Measurements from ENCODE around the gene STX5.

The STX5 gene

GRCh38 chr11:62791501-62792201 is 40.2 kb downstream of the STX5 start, which contains the start of gene TMEM223:
Gene TMEM223 (minus strand): TSS chr11:62792006. CDS start chr11:62791994, 12 bp downstream.
- in situ Hi-C loops (cut with HindIII; ENCODE audit: low sequenced_read_pairs) = no loop called here
- DNase-seq (ENCODE audit: low read depth, low spot score) = peak; percentile 82
- H3K4me3 ChIP-seq (ENCODE audit: low read depth, low read length) = peak within 1 kb of the TSS; percentile 93
- no peak for TF ChIP-seq CTCF (IDR thresholded peaks at IDR 0.05; ENCODE audit: low read depth, low read length)

GRCh38 chr11:62789576-62789975 is 42.3 kb downstream of the STX5 start:
- DNase-seq (ENCODE audit: low read depth, low spot score) = no peak
- TF ChIP-seq CTCF (IDR thresholded peaks at IDR 0.05; ENCODE audit: low read depth, low read length) = no peak
- H3K4me3 ChIP-seq (ENCODE audit: low read depth, low read length) = no peak overlapping the region
- in situ Hi-C loops (cut with HindIII; ENCODE audit: low sequenced_read_pairs) = no loop called here

- H3K4me3 ChIP-seq (ENCODE audit: low read depth, low read length) = no peak overlapping the region
- no peak for TF ChIP-seq CTCF (IDR thresholded peaks at IDR 0.05; ENCODE audit: low read depth, low read length)
- DNase-seq (ENCODE audit: low read depth, low spot score) = no peak
- in situ Hi-C loops (cut with HindIII; ENCODE audit: low sequenced_read_pairs) = no loop called here
Observed at GRCh38 chr11:62788991-62789390, 42.9 kb downstream of the STX5 start.

GRCh38 chr11:62787005-62787759 is 44.7 kb downstream of the STX5 start, which contains the start of gene TMEM179B:
Gene TMEM179B (plus strand): TSS chr11:62787402. CDS start chr11:62787432, 30 bp downstream.
- peak; percentile 98 for DNase-seq (ENCODE audit: low read depth, low spot score)
- peak within 1 kb of the TSS; percentile 94 for H3K4me3 ChIP-seq (ENCODE audit: low read depth, low read length)
- in situ Hi-C loops (cut with HindIII; ENCODE audit: low sequenced_read_pairs) = no loop called here
- TF ChIP-seq CTCF (IDR thresholded peaks at IDR 0.05; ENCODE audit: low read depth, low read length) = peak; percentile 76

- peak overlapping the region; percentile 94 for H3K4me3 ChIP-seq (ENCODE audit: low read depth, low read length)
- in situ Hi-C loops (cut with HindIII; ENCODE audit: low sequenced_read_pairs) = no loop called here
- peak; percentile 84 for DNase-seq (ENCODE audit: low read depth, low spot score)
- TF ChIP-seq CTCF (IDR thresholded peaks at IDR 0.05; ENCODE audit: low read depth, low read length) = peak; percentile 100
Observed at GRCh38 chr11:62786318-62787004, 45.4 kb downstream of the STX5 start.

- in situ Hi-C loops (cut with HindIII; ENCODE audit: low sequenced_read_pairs) = no loop called here
- TF ChIP-seq CTCF (IDR thresholded peaks at IDR 0.05; ENCODE audit: low read depth, low read length) = no peak
- no peak for DNase-seq (ENCODE audit: low read depth, low spot score)
- H3K4me3 ChIP-seq (ENCODE audit: low read depth, low read length) = no peak overlapping the region
Observed at GRCh38 chr11:62782753-62783152, 49.1 kb downstream of the STX5 start.
